Sigmoid colon (tissue), 7 donors: ENCODE measurements around the gene FSTL4. TPM values are rescaled to one million over a fixed set of nuclear protein-coding genes. Genes with fewer than 3 reads are reported as not detected.

ENCODE experiments used
- DNase-seq: peaks from one replicate; pipeline ENCODE4 v3.0.0-alpha.2; 2019
- H3K27ac ChIP-seq, 4 donors: fragments of 200-600 bp; sonication (generic); one replicate each; pipeline ENCODE4 v1.5.1; 2016 to 2019; ENCODE audit warnings: mild to moderate bottlenecking in 1 of 4
- H3K27me3 ChIP-seq, 3 donors: fragments of 200-600 bp; sonication (generic); one replicate each; pipeline ENCODE4 v1.5.1; 2019; ENCODE audit warnings: mild to moderate bottlenecking in 1 of 3
- H3K36me3 ChIP-seq, 4 donors: fragments of 200-600 bp; sonication (generic); one replicate each; pipeline ENCODE4 v1.5.1; 2016 to 2019
- H3K4me1 ChIP-seq, 4 donors: fragments of 200-600 bp; sonication (generic); one replicate each; pipeline ENCODE4 v1.5.1; 2017 to 2019
- H3K4me3 ChIP-seq, 4 donors: fragments of 200-600 bp; sonication (generic); one replicate each; pipeline ENCODE4 v1.5.1; 2017 to 2019; ENCODE audit warnings: mild to moderate bottlenecking in 2 of 4, moderate library complexity in 1 of 4
- H3K9me3 ChIP-seq, 4 donors: fragments of 200-600 bp in 3 of 4; sonication (generic) in 3 of 4; one replicate each; pipeline versions ENCODE4 v1.5.1 to v1.6.1; 2013 to 2019
- EP300 ChIP-seq, 4 donors: sonication (generic); formaldehyde crosslinking; IDR thresholded peaks; one replicate each; pipeline ENCODE4 v1.6.1; 2017; ENCODE audit warnings: antibody characterized with exemption in 4 of 4
- POLR2A ChIP-seq, 2 donors: fragments of 450-650 bp; IDR thresholded peaks; one replicate each; pipeline ENCODE4 v1.6.1; 2016; ENCODE audit warnings: antibody characterized with exemption in 2 of 2, mild to moderate bottlenecking in 2 of 2, moderate library complexity in 2 of 2
- POLR2AphosphoS5 ChIP-seq, 4 donors: sonication (generic); formaldehyde crosslinking; IDR thresholded peaks; one replicate each; pipeline ENCODE4 v1.6.1; 2017; ENCODE audit warnings: antibody characterized with exemption in 4 of 4
- WGBS, 2 donors: extraction: QIAGEN DNeasy Blood & Tissue Kit; methylation state at CpG; one replicate each; pipeline ENCODE4 v1.1.7; 2013; 5-methylcytosine and 5-hydroxymethylcytosine counted together
- intact Hi-C: fragments of 100-400 bp; cut with DNase I; formaldehyde crosslinking; loops from one replicate; pipeline ENCODE4 v1.15.1; 2023
- polyA plus RNA-seq, 3 donors: library from polyadenylated mRNA; stranded (reverse); fragments of 200-250 nt; gene quantifications; one replicate each; pipeline ENCODE4 v1.2.3, GENCODE V29; 2013
- total RNA-seq, 4 donors: library from RNA; depleted of rRNA; stranded (reverse); fragments of >200 nt; gene quantifications; one replicate each; pipeline ENCODE4 v1.1.0, GENCODE V29; 2016
- TF ChIP-seq, protein P1 (sequence below), 4 experiments: fragments of 450-650 bp in 3 of 4; fragments of 200-600 bp in 1 of 4; IDR thresholded peaks; one replicate each; pipeline ENCODE4 v1.5.1; 2016 to 2019; ENCODE audit warnings: antibody characterized with exemption in 4 of 4, mild to moderate bottlenecking in 3 of 4, moderate library complexity in 2 of 4
- donor health status: healthy with polysubstance abuse.
- donor health status: Bipolar disorder and iron deficiency.
- donor health status: healthy.

The FSTL4 gene
- total and polyA plus RNA-seq, 7 donors, result 0.23 to 0.45 (median 0.28) TPM; not detected in 4

DNA sequence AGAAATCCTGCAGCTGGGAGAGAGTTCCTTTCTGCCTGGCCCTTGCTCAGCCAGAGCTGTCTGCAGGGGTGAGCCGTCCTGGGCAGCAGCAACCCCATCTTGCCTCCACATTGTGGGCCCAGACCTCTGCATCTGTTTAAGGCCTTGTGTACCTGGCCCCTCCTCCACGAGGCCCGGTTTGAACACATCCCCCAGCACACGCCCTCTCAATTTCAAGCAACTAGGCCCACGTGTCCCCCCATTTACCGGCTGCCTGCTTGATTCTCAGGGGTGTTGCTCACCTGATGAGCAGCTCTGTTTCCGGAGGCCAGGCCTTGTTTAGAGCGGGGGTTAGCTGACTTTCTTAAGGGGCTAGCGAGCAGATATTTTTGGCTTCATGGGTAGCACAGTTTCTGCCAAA lies 378.7 kb downstream of the FSTL4 start:
- DNase-seq, result peak; percentile 29
- WGBS, 2 donors, result 93 to 94% methylated on average over 9 of the region's 9 CpGs
- no peak overlapping the region for H3K27ac ChIP-seq
- no peak overlapping the region for H3K4me3 ChIP-seq
- no peaks in the 10 kb centered on the region for H3K36me3 ChIP-seq
- no peaks in the 10 kb centered on the region for H3K9me3 ChIP-seq
- TF ChIP-seq POLR2A (IDR thresholded peaks at IDR 0.05) (no peak), POLR2AphosphoS5 (IDR thresholded peaks at IDR 0.05) (no peak), EP300 (IDR thresholded peaks at IDR 0.05) (no peak)
- TF ChIP-seq, protein P1, sequence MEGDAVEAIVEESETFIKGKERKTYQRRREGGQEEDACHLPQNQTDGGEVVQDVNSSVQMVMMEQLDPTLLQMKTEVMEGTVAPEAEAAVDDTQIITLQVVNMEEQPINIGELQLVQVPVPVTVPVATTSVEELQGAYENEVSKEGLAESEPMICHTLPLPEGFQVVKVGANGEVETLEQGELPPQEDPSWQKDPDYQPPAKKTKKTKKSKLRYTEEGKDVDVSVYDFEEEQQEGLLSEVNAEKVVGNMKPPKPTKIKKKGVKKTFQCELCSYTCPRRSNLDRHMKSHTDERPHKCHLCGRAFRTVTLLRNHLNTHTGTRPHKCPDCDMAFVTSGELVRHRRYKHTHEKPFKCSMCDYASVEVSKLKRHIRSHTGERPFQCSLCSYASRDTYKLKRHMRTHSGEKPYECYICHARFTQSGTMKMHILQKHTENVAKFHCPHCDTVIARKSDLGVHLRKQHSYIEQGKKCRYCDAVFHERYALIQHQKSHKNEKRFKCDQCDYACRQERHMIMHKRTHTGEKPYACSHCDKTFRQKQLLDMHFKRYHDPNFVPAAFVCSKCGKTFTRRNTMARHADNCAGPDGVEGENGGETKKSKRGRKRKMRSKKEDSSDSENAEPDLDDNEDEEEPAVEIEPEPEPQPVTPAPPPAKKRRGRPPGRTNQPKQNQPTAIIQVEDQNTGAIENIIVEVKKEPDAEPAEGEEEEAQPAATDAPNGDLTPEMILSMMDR (IDR thresholded peaks at IDR 0.05), result no peak
- no peaks in the 10 kb centered on the region for H3K4me1 ChIP-seq
- intact Hi-C loops, result no loop called here
- H3K27me3 ChIP-seq, result no peaks in the 10 kb centered on the region

DNA sequence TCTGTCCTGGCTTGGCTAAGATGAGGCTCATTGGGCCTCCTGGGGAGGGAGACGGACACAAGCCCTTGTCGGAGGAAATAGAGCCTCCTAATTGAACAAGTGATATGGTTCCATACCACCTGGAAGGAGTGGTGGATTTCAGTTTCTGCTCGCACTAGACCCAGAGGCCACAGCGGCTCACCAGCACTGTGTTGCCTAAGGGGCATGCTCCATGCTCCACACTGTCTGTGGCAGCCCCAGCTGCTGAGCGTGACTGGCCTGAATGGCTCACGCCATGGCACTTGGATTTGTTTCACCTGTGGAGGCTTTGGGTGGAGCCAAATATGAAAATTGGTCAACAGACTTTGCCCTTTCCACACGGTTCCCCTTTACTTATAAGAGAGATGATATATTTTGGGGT lies 379.4 kb downstream of the FSTL4 start:
- TF ChIP-seq, protein P1 (IDR thresholded peaks at IDR 0.05), result no peak
- no peak for TF ChIP-seq POLR2A (IDR thresholded peaks at IDR 0.05)
- TF ChIP-seq EP300 (IDR thresholded peaks at IDR 0.05), result no peak
- TF ChIP-seq POLR2AphosphoS5 (IDR thresholded peaks at IDR 0.05), result no peak
- 74 to 92% methylated on average over 7 of the region's 7 CpGs for WGBS, 2 donors
- Histone ChIP-seq H3K36me3 (no peaks in the 10 kb centered on the region), H3K4me1 (no peaks in the 10 kb centered on the region), H3K9me3 (no peaks in the 10 kb centered on the region), H3K4me3 (no peak overlapping the region), H3K27me3 (no peaks in the 10 kb centered on the region), H3K27ac (no peak overlapping the region)
- intact Hi-C loops, result no loop called here
- DNase-seq, result peak; percentile 26

DNA sequence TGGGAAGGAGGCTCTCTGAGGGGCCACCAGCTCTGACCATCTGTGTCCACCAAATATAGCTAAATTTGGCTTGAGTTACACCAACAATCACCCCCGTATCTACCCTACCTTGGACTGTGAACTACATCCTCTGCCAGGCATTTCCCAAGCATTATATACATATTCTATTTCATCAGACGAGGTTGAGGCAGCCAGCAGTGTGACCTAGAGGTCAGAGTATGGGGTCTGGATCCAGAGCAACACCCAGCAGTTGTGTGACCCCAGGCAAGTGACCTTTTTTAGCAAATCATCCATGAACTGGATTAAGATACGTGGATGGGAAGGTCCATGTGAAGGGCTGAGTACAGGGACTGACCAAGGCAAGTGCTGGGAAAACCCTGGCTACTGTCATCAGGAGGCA lies 379.9 kb downstream of the FSTL4 start:
- H3K36me3 ChIP-seq, result no peaks in the 10 kb centered on the region
- 44 to 79% methylated on average over 3 of the region's 3 CpGs for WGBS, 2 donors
- H3K9me3 ChIP-seq, result no peaks in the 10 kb centered on the region
- no peak for TF ChIP-seq POLR2A (IDR thresholded peaks at IDR 0.05)
- TF ChIP-seq, protein P1 (IDR thresholded peaks at IDR 0.05), result no peak
- no peak for TF ChIP-seq POLR2AphosphoS5 (IDR thresholded peaks at IDR 0.05)
- no peak for TF ChIP-seq EP300 (IDR thresholded peaks at IDR 0.05)
- H3K27me3 ChIP-seq, result no peaks in the 10 kb centered on the region
- DNase-seq, result peak; percentile 24
- no peaks in the 10 kb centered on the region for H3K4me1 ChIP-seq
- no peak overlapping the region for H3K27ac ChIP-seq
- intact Hi-C loops, result no loop called here
- H3K4me3 ChIP-seq, result no peak overlapping the region

DNA sequence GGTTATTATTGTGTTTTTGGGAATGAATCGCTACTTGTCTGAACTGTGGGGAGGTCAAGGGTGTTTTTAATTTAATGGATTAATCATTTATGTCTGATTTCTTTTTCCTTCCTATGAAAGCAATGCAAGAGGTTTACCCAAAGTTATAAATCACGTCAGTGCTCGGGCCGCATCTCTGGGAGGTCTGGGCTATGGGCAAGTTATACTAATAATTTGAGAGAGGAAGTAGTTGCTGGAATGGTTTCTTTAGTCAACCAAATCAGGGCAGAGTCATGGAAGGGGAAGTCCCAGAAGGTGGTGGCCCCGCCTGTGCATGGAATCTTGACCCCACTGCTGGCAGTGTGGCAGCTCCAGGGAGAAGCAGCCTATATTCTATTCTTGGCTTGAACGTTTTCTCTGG lies 380.3 kb downstream of the FSTL4 start:
- no peaks in the 10 kb centered on the region for H3K4me1 ChIP-seq
- H3K27ac ChIP-seq, result no peak overlapping the region
- no peaks in the 10 kb centered on the region for H3K27me3 ChIP-seq
- WGBS, 2 donors, result 12 to 42% methylated on average over 6 of the region's 6 CpGs
- intact Hi-C loops, result no loop called here
- H3K4me3 ChIP-seq, result no peak overlapping the region
- peak; percentile 26 for DNase-seq
- TF ChIP-seq EP300 (IDR thresholded peaks at IDR 0.05) (no peak), POLR2A (IDR thresholded peaks at IDR 0.05) (no peak), POLR2AphosphoS5 (IDR thresholded peaks at IDR 0.05) (no peak)
- TF ChIP-seq, protein P1 (IDR thresholded peaks at IDR 0.05), result no peak
- H3K9me3 ChIP-seq, result no peaks in the 10 kb centered on the region
- H3K36me3 ChIP-seq, result no peaks in the 10 kb centered on the region
